Fibroblast of mammary gland (primary cell): ENCODE data around the gene SSPN.

Source experiments
- DNase-seq: peaks from one replicate; pipeline ENCODE4 v3.0.0-alpha.2; 2010; ENCODE audit warnings: low read depth
- H3K4me3 ChIP-seq: 2 replicates; pipeline ENCODE4 v1.5.1; 2011; ENCODE audit warnings: low read depth, mild to moderate bottlenecking, low read length, moderate library complexity; ENCODE audit not compliant: control insufficient read depth
- CTCF ChIP-seq: conservative IDR thresholded peaks from 2 replicates; pipeline ENCODE4 v1.5.1; 2011; ENCODE audit warnings: low read depth, low read length, inconsistent platforms; ENCODE audit not compliant: control insufficient read depth, insufficient read depth

Gene SSPN

GRCh38 chr12:26268841-26269561 lies 73.6 kb downstream of the SSPN start:
- no peak for TF ChIP-seq CTCF
- peak; percentile 74 for DNase-seq
- H3K4me3 ChIP-seq: no peak overlapping the region

- no peak overlapping the region for H3K4me3 ChIP-seq
- DNase-seq: no peak
Measured at GRCh38 chr12:26269562-26270284, 74.3 kb downstream of the SSPN start.

DNA sequence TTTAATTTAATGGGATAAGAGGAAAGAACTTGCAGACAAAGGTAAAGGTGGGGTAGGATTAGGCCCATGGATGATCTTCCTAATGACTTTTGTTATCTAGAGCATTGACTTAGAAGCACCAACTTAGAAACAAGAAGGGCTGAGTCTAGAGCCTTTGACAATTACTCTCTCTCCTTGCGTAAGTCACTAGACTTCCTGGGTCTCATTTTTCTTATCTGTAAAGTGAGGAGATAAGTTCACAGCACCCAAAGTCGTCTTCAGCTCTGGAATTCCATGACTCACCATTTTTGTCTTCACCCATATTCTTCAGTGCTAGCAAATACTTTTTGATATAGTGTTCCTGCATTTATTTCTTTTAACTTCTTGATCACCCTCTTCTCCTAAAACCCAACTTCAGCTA lies 75.7 kb downstream of the SSPN start:
- no peak overlapping the region for H3K4me3 ChIP-seq
- DNase-seq: peak; percentile 24
- TF ChIP-seq CTCF: no peak

More at GRCh38 chr12:26269562-26270284, 74.3 kb downstream of the SSPN start:
- TF ChIP-seq CTCF: no peak

DNA sequence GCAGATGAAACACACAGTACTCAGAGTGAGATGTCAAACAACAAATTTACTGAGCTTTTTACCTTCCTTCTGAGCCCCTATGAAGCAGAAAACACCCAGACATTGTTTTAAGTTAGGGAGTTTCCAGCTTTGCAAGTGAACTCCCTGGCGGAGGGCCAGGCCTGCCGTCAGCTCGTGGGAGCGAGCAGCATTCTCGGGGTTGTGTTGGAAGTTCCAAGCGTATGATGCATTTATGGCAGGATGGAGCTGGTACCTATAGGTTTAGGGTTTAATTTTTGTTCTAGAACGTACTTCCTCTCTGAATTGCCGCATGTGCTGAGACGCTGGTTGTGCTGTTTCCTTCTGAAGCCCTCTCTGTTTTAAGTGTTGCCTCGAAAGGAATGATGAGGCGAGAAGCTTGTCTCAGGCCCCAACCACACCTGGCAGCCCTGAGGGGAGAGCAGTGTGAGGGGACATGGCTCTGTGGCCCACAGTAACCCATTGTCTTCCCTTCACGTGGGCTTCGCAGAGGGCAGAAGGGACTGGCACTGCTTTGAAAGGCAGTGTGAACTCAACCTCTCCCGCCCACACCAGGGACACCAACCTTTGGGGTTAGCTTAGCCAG lies 76.6 kb downstream of the SSPN start:
- DNase-seq: peak; percentile 91
- H3K4me3 ChIP-seq: no peak overlapping the region
- no peak for TF ChIP-seq CTCF

DNA sequence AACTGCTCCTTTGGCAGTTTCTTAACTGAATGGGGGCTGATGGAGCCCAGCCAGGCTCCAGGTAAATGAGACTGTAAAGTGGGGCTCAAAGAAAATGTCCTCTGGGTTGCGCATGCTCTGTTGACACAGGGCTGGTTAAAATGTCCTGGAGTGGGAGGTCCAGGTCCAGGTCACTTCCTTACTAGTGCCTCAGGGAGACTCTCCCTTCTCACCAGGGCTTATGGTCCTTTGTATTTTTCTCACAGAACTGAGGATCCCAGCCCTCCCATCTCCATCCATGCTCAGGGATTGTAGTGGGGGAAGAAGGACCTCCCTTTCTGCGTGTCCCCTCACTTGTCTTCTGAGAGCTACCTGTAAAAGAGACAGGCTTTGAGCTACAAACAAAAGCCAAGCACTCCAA lies 77.5 kb downstream of the SSPN start:
- H3K4me3 ChIP-seq: no peak overlapping the region
- no peak for DNase-seq
- no peak for TF ChIP-seq CTCF

DNA sequence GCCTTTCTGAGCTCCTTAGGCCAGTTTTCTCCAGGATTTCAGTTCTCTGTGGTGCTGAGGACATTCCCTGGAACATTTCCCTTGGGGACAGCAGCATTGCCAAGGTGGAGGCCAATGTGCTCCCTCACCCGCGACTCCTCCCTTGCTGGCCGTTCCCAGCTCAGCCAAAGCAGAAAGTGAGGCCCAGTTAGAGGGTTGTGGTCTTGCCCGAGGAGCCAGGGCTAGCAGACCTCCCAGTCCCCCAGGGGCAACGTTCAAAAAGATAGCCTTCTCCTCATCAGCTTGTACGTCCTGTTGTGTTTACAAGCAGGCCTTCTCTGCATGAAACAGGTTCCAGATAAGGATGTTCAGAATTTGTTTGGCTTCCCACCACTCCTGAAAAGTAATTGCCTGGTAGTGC lies 78.4 kb downstream of the SSPN start:
- DNase-seq: no peak
- TF ChIP-seq CTCF: no peak
- H3K4me3 ChIP-seq: no peak overlapping the region
